K562 (cell line): Measurements from ENCODE around the gene DOCK3. TPM values are rescaled to one million over a fixed set of nuclear protein-coding genes. Genes with fewer than 3 reads are reported as not detected.

Experiments
- ATAC-seq: fragments of 200-7000 bp; cut with Tn5 transposase; 3 replicates; pipeline ENCODE4 v1.9.1; 2020; ENCODE audit warnings: moderate library complexity
- BruUV-seq: library from RNA; stranded (reverse); fragments of 400-500 nt; replicated peaks from 2 replicates; lab custom pipeline; 2021; lab: Mats Ljungman, UMichigan
- CTCF ChIA-PET: fragments of 300-600 bp; formaldehyde crosslinking; extraction: SDS; loops from one replicate; lab custom pipeline; 2021; ENCODE audit warnings: low intra/inter-chr PET ratio; lab: Yijun Ruan, JAX
- POLR2A ChIA-PET: fragments of 300-600, 350-650 bp; sonication (Branson Sonifier 250); formaldehyde crosslinking; extraction: SDS; loops from one replicate; lab custom pipeline; 2021; ENCODE audit warnings: antibody characterized with exemption, inconsistent platforms; lab: Yijun Ruan, JAX
- DNase-seq, 4 experiments: peaks; one replicate each; pipeline versions ENCODE4 v3.0.0 to v3.0.0-alpha.2; 2011 to 2018; ENCODE audit warnings: low spot score in 3 of 4, mixed read lengths in 3 of 4; ENCODE audit errors: extremely low read depth in 1 of 4
- FAIRE-seq: peaks from 2 replicates; lab custom pipeline; 2011; peaks lifted over from hg19 to GRCh38; lab: Jason Lieb, UNC
- H2AFZ ChIP-seq: 2 replicates; pipeline ENCODE4 v1.6.0; 2011; ENCODE audit warnings: low read depth, low read length, control low read depth, inconsistent platforms
- H3K27ac ChIP-seq: fragments of 200-600 bp; 3 replicates; pipeline ENCODE4 v1.8.0; 2011; ENCODE audit warnings: low read depth, mild to moderate bottlenecking, control low read depth, inconsistent platforms, low read length, moderate library complexity, mixed read lengths; ENCODE audit errors: extremely low read depth
- H3K27me3 ChIP-seq, 2 experiments: fragments of 300-600 bp in 1 of 2; 2 replicates in 1 of 2; 3 replicates in 1 of 2; pipeline versions ENCODE4 v1.6.0 to v1.8.0; 2011; ENCODE audit warnings: inconsistent platforms in 2 of 2, low read length in 2 of 2, mild to moderate bottlenecking in 1 of 2, mixed read lengths in 1 of 2, moderate library complexity in 1 of 2; ENCODE audit not compliant: control insufficient read depth in 2 of 2, insufficient read depth in 2 of 2
- H3K36me3 ChIP-seq: fragments of 300-600 bp; 3 replicates; pipeline ENCODE4 v1.8.0; 2011; ENCODE audit warnings: mild to moderate bottlenecking, low read length, inconsistent platforms; ENCODE audit not compliant: control insufficient read depth, insufficient read depth
- H3K4me1 ChIP-seq, 2 experiments: fragments of 200-600 bp in 1 of 2; replicated peaks in 1 of 2; 2 replicates in 1 of 2; 3 replicates in 1 of 2; pipeline versions ENCODE4 v1.5.1 to v1.8.0; 2011; ENCODE audit warnings: inconsistent platforms in 2 of 2, low read length in 2 of 2, mild to moderate bottlenecking in 1 of 2, mixed read lengths in 1 of 2, moderate library complexity in 1 of 2; ENCODE audit not compliant: control insufficient read depth in 2 of 2, insufficient read depth in 2 of 2
- H3K4me2 ChIP-seq: 2 replicates; pipeline ENCODE4 v1.6.1; 2011; ENCODE audit warnings: low read length, control low read depth, inconsistent platforms, mixed read lengths; ENCODE audit not compliant: insufficient read depth
- H3K4me3 ChIP-seq: fragments of 200-600 bp; sonication (generic), shearing (Covaris generic); 2 replicates; pipeline ENCODE4 v1.5.1; 2016; ENCODE audit warnings: control low read depth, inconsistent platforms
- H3K79me2 ChIP-seq: fragments of 200-600 bp; 3 replicates; pipeline ENCODE4 v1.8.0; 2011; ENCODE audit warnings: low read length, inconsistent platforms; ENCODE audit not compliant: control insufficient read depth, insufficient read depth
- H3K9ac ChIP-seq, 2 experiments: 2 replicates each; pipeline versions ENCODE4 v1.6.0 to v1.6.1; 2011; ENCODE audit warnings: low read depth in 2 of 2, low read length in 2 of 2, control low read depth in 1 of 2, inconsistent platforms in 1 of 2, mild to moderate bottlenecking in 1 of 2, mixed read lengths in 1 of 2; ENCODE audit not compliant: insufficient read depth in 1 of 2
- H3K9me1 ChIP-seq: one replicate; pipeline ENCODE4 v1.6.0; 2011; ENCODE audit warnings: inconsistent platforms, mild to moderate bottlenecking, low read length, moderate library complexity; ENCODE audit not compliant: control insufficient read depth, insufficient read depth
- H3K9me3 ChIP-seq: replicated peaks from 2 replicates; pipeline ENCODE4 v1.5.1; 2011; ENCODE audit warnings: low read depth, low read length, inconsistent platforms; ENCODE audit not compliant: control insufficient read depth, insufficient read depth
- H4K20me1 ChIP-seq: replicated peaks from 2 replicates; pipeline ENCODE4 v1.6.1; 2011; ENCODE audit warnings: low read length, inconsistent platforms, mixed read lengths; ENCODE audit not compliant: control insufficient read depth, insufficient read depth
- BRD4 ChIP-seq: fragments of 200-600 bp; sonication (generic); IDR thresholded peaks from 2 replicates; pipeline ENCODE4 v1.6.1; 2017; ENCODE audit warnings: inconsistent platforms
- CEBPB ChIP-seq: fragments of 450-650 bp; IDR thresholded peaks from 2 replicates; pipeline ENCODE4 v1.6.1; 2016; ENCODE audit warnings: missing genetic modification characterization, missing compliant biosample characterization
- COPS2 ChIP-seq: fragments of 450-650 bp; conservative IDR thresholded peaks from 2 replicates; pipeline ENCODE4 v1.6.1; 2016; ENCODE audit warnings: mild to moderate bottlenecking, moderate library complexity
- HMG20A ChIP-seq: fragments of 450-650 bp; formaldehyde crosslinking; conservative IDR thresholded peaks from 2 replicates; pipeline ENCODE4 v1.4.0; 2020; ENCODE audit warnings: mild to moderate bottlenecking, mixed read lengths
- KLF1 ChIP-seq: fragments of 450-650 bp; IDR thresholded peaks from 2 replicates; pipeline ENCODE4 v1.6.1; 2016; ENCODE audit warnings: missing genetic modification characterization, missing compliant biosample characterization
- PCBP2 ChIP-seq: fragments of 200-400 bp; formaldehyde crosslinking; IDR thresholded peaks from 2 replicates; pipeline ENCODE4 v1.6.1; 2018; ENCODE audit warnings: low read length, low read depth, mild to moderate bottlenecking, moderate library complexity; ENCODE audit not compliant: poor library complexity, severe bottlenecking
- PHTF2 ChIP-seq: fragments of 250-450 bp; sonication (Bioruptor Pico); IDR thresholded peaks from 2 replicates; pipeline ENCODE4 v1.5.0; 2021; ENCODE audit warnings: mild to moderate bottlenecking
- RBBP5 ChIP-seq: fragments of 200-600 bp; sonication (generic); IDR thresholded peaks from 2 replicates; pipeline ENCODE4 v1.6.1; 2012; ENCODE audit warnings: borderline replicate concordance, mild to moderate bottlenecking, low read length, control low read depth, inconsistent platforms; ENCODE audit not compliant: insufficient read depth, poor library complexity, severe bottlenecking
- RBM17 ChIP-seq: fragments of 200-400 bp; formaldehyde crosslinking; IDR thresholded peaks from 2 replicates; pipeline ENCODE4 v1.6.1; 2017; ENCODE audit warnings: low read depth, mild to moderate bottlenecking, low read length, borderline replicate concordance
- RBM34 ChIP-seq: fragments of 200-400 bp; formaldehyde crosslinking; IDR thresholded peaks from 2 replicates; pipeline ENCODE4 v1.6.1; 2018; ENCODE audit warnings: low read length, borderline replicate concordance; ENCODE audit not compliant: insufficient read depth
- SIN3A ChIP-seq, 2 experiments: fragments of 150-350 bp in 1 of 2; IDR thresholded peaks; 2 replicates each; pipeline ENCODE4 v1.6.1; 2011 to 2016; ENCODE audit warnings: borderline replicate concordance in 2 of 2, low read depth in 2 of 2, low read length in 2 of 2, mild to moderate bottlenecking in 2 of 2, moderate library complexity in 2 of 2; ENCODE audit not compliant: control insufficient read depth in 1 of 2
- SMARCA5 ChIP-seq: fragments of 450-650 bp; IDR thresholded peaks from 2 replicates; pipeline ENCODE4 v1.6.1; 2016
- SRF ChIP-seq, 2 experiments: fragments of 250-450, 450-650 bp in 1 of 2; sonication (Bioruptor Pico) in 1 of 2; sonication (generic) in 1 of 2; formaldehyde crosslinking; IDR thresholded peaks; 2 replicates each; pipeline versions ENCODE4 v1.5.0 to v1.5.1; 2020 to 2022; ENCODE audit warnings: mild to moderate bottlenecking in 1 of 2, missing genetic modification reagents in 1 of 2
- TARDBP ChIP-seq: fragments of 450-650 bp; IDR thresholded peaks from 2 replicates; pipeline ENCODE4 v1.6.1; 2016
- ZFP91 ChIP-seq: sonication (generic); formaldehyde crosslinking; IDR thresholded peaks from 2 replicates; pipeline ENCODE4 v1.8.0; 2022; ENCODE audit warnings: mild to moderate bottlenecking, missing genetic modification reagents
- ZNF436 ChIP-seq: fragments of 250-450, 450-650 bp; sonication (Bioruptor Pico); formaldehyde crosslinking; IDR thresholded peaks from 2 replicates; pipeline ENCODE4 v1.7.0; 2020; ENCODE audit warnings: mild to moderate bottlenecking
- ZNF507 ChIP-seq: conservative IDR thresholded peaks from 2 replicates; pipeline ENCODE4 v1.6.1; 2017; ENCODE audit warnings: missing genetic modification characterization, missing compliant biosample characterization
- WGBS: fragments of 100-300 bp; shearing (Covaris generic); methylation state at CpG from one replicate; pipeline ENCODE4 v1.1.6; 2016; ENCODE audit warnings: low coverage, mixed read lengths; ENCODE audit not compliant: insufficient coverage; ENCODE audit errors: missing lambda C conversion rate; 5-methylcytosine and 5-hydroxymethylcytosine counted together
- in situ Hi-C: fragments of 300-500 bp; cut with MboI; formaldehyde crosslinking; loops from 4 replicates; pipeline ENCODE4 v1.15.0; 2018; ENCODE audit warnings: inconsistent platforms, mixed read lengths
- intact Hi-C: fragments of 100-400 bp; cut with micrococcal nuclease; formaldehyde crosslinking; loops from 2 replicates; pipeline ENCODE4 v1.14.2; 2022
- polyA plus RNA-seq, 8 experiments: library from polyadenylated mRNA; depleted of rRNA in 4 of 8; stranded (reverse) in 5 of 8; unstranded in 3 of 8; fragments of >200 nt; fragmentation: Nextera tagmentation in 2 of 8; fragmentation: Illumina TruSeq in 1 of 8; extraction: Ambion mirVana in 2 of 8; extraction: Trizol in 1 of 8; gene quantifications; 2 replicates each; pipeline versions ENCODE4 v1.2.1 to v1.2.3, GENCODE V29; 2011 to 2014; ENCODE audit warnings: inconsistent platforms in 1 of 8, missing spikeins in 1 of 8
- total RNA-seq, 7 experiments: library from RNA; depleted of rRNA in 6 of 7; stranded (reverse); fragments of >200 nt in 6 of 7; fragmentation: Illumina TruSeq in 2 of 7; extraction: Trizol in 2 of 7; gene quantifications; 2 replicates each; pipeline versions ENCODE4 v1.2.1 to v1.2.3, GENCODE V29; 2011 to 2021; ENCODE audit warnings: low replicate concordance in 1 of 7
- TF ChIP-seq, protein P1 (sequence below): sonication (generic); formaldehyde crosslinking; IDR thresholded peaks from 2 replicates; pipeline ENCODE4 v1.9.0; 2022; ENCODE audit warnings: mild to moderate bottlenecking, missing genetic modification reagents
- TF ChIP-seq, protein P2 (sequence below): fragments of 450-650 bp; IDR thresholded peaks from 2 replicates; pipeline ENCODE4 v1.6.1; 2016; ENCODE audit warnings: mild to moderate bottlenecking

DOCK3 gene
- total and polyA plus RNA-seq, 9 of the 15 experiments (the other 6 are each of a cell fraction or from before 2014, with no cell fraction given), result under 0.01 to 0.03 (median 0.01) TPM; not detected in 4

DNA sequence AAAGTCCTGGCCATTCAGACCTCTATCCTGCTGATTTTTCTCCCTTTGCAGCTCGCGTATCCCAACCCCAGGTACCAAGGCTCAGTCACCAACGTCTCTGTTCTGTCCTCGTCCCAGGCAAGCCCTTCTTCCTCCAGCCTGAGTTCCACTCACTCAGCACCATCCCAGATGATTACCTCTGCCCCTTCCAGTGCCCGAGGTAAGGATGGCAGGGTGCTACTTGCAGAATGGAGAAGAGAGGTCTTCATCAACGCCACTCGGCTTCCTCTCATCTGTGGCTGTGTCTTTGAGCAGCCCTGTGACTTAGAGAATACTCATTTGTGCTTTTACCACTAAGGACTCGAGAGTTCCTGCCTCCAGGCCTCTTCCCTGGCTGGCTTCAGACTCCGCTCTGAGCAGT, 687.7 kb downstream of the DOCK3 start:
- H3K4me3 ChIP-seq, result no peak overlapping the region
- no peak overlapping the region for H3K4me2 ChIP-seq
- H3K9me1 ChIP-seq, result no peaks in the 10 kb centered on the region
- no peak overlapping the region for H2AFZ ChIP-seq
- 3% methylated on average over 9 of the region's 9 CpGs for whole genome bisulfite sequencing
- H3K79me2 ChIP-seq, result no peaks in the 10 kb centered on the region
- CTCF ChIA-PET, result no interaction called here
- no peaks in the 10 kb centered on the region for H3K4me1 ChIP-seq
- ATAC-seq, result no peak
- in situ Hi-C loops (no loop called here), intact Hi-C loops (no loop called here)
- no peak for DNase-seq
- no TSS peak for BruUV-seq
- FAIRE-seq, result no peak
- POLR2A ChIA-PET, result no interaction called here
- no peak for TF ChIP-seq COPS2
- TF ChIP-seq PCBP2, result no peak
- no peak for TF ChIP-seq ZNF507 (tag)
- TF ChIP-seq HMG20A (CRISPR knock-in tag), result no peak
- TF ChIP-seq RBM34, result no peak
- TF ChIP-seq SIN3A (IDR thresholded peaks at IDR 0.05; ENCODE audit: borderline replicate concordance in 2 of 2, control insufficient read depth in 1 of 2, low read depth in 2 of 2, low read length in 2 of 2), result no peak
- TF ChIP-seq, protein P1, sequence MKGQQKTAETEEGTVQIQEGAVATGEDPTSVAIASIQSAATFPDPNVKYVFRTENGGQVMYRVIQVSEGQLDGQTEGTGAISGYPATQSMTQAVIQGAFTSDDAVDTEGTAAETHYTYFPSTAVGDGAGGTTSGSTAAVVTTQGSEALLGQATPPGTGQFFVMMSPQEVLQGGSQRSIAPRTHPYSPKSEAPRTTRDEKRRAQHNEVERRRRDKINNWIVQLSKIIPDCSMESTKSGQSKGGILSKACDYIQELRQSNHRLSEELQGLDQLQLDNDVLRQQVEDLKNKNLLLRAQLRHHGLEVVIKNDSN (CRISPR knock-in tag), result no peak
- TF ChIP-seq CEBPB (tag), result no peak
- TF ChIP-seq PHTF2 (CRISPR knock-in tag), result no peak
- TF ChIP-seq RBM17, result no peak
- TF ChIP-seq SMARCA5, result no peak
- TF ChIP-seq RBBP5, result no peak
- TF ChIP-seq ZFP91 (CRISPR knock-in tag), result no peak
- TF ChIP-seq ZNF436 (CRISPR knock-in tag), result no peak
- TF ChIP-seq SRF (CRISPR knock-in tag; IDR thresholded peaks at IDR 0.05), result no peak
- no peak for TF ChIP-seq BRD4
- no peak for TF ChIP-seq TARDBP
- TF ChIP-seq, protein P2, sequence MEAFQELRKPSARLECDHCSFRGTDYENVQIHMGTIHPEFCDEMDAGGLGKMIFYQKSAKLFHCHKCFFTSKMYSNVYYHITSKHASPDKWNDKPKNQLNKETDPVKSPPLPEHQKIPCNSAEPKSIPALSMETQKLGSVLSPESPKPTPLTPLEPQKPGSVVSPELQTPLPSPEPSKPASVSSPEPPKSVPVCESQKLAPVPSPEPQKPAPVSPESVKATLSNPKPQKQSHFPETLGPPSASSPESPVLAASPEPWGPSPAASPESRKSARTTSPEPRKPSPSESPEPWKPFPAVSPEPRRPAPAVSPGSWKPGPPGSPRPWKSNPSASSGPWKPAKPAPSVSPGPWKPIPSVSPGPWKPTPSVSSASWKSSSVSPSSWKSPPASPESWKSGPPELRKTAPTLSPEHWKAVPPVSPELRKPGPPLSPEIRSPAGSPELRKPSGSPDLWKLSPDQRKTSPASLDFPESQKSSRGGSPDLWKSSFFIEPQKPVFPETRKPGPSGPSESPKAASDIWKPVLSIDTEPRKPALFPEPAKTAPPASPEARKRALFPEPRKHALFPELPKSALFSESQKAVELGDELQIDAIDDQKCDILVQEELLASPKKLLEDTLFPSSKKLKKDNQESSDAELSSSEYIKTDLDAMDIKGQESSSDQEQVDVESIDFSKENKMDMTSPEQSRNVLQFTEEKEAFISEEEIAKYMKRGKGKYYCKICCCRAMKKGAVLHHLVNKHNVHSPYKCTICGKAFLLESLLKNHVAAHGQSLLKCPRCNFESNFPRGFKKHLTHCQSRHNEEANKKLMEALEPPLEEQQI, result no peak
- TF ChIP-seq KLF1 (tag), result no peak
- no peaks in the 10 kb centered on the region for H3K36me3 ChIP-seq
- no peak overlapping the region; a peak in 1 of 4 replicates for H3K9ac ChIP-seq
- no peaks in the 10 kb centered on the region for H3K9me3 ChIP-seq
- no peak overlapping the region for H3K27ac ChIP-seq
- H4K20me1 ChIP-seq, result no peaks in the 10 kb centered on the region
- H3K27me3 ChIP-seq, result peaks cover 0 to 12% of the 10 kb centered on the region in 2 experiments; a peak in 2 of 5 replicates
